ENCODE measurements around the gene DCAF15.

The DCAF15 gene

GRCh38 chr19:13930402-13930801 is 21.9 kb upstream of the DCAF15 start:
- DNase-seq (ENCODE audit: low read depth in 2 of 2) = no peak

- no peak for DNase-seq (ENCODE audit: low read depth in 2 of 2)
These were observed 20.7 kb upstream of the DCAF15 start for GRCh38 chr19:13931391-13932148.

DNA sequence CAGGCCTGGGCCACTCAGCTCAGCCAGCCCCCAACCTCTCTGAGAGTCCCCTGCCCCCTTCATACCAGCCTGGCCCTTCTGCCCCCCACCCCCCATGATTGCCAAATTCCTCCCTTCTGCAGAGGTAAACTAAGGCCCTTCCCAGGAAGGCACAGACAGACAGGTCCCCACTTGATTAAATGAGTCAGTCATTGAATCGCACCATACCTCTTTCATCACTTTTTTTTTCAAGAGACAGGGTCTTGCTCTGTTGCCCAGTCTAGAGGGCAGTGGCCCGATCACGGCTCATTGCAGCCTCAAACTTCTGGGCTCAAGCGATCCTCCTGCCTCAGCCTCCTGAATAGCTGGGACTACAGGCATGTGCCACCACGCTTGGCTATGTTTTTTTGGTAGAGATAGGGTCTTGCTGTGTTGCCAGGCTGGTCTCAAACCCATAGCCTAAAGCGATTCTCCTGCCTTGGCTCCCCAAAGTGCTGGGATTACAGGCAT is 20.1 kb upstream of the DCAF15 start:
- DNase-seq (ENCODE audit: low read depth in 2 of 2) = no peak

GRCh38 chr19:13932911-13933393 is 19.4 kb upstream of the DCAF15 start:
- DNase-seq (ENCODE audit: low read depth in 2 of 2) = no peak

GRCh38 chr19:13934785-13935109 is 17.6 kb upstream of the DCAF15 start:
- DNase-seq (ENCODE audit: low read depth in 2 of 2) = no peak

DNA sequence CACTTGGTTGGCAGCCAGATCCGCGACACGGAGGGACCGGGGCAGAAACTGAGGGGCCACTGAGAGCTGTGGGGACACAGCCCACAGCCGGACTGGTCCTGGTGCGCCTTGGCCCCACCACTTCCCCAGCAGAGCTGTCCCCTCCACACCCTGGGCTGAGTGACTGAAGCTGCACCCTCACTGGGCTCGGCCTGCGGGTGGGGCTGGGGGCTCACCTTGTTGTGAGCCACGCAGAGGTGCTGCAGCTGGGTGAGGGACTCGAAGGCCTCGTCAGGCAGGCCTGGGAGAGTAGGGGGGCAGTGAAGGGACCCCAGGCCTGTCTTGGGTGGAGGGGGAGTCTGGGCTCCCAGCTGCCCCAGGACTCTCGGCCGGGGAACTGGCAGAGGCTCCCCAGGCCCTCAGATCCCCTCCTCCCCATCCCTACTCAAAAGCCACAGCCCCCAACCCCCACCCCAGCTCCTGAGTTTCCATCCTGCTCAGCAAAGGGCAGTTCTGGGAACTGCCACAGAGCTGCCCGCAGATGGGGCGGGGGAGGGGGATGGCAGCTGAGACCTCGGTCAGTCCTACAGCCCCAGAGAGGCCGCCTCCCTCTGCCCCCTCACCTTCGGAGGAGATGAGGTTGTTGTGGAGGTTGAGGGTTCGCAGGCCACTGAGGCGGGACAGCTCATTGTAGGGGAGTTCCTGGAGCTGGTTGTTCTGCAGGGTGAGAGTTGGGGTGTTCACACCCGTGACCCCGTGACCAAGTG is 16.4 kb upstream of the DCAF15 start:
- no peak for DNase-seq (ENCODE audit: low read depth in 2 of 2)

GRCh38 chr19:13937479-13938300 is 14.6 kb upstream of the DCAF15 start:
- DNase-seq (ENCODE audit: low read depth in 2 of 2) = no peak

- no peak for DNase-seq (ENCODE audit: low read depth in 2 of 2)
These were observed 13.8 kb upstream of the DCAF15 start, which contains the start of gene PODNL1 for GRCh38 chr19:13938301-13939064. TSS of gene PODNL1 (minus strand) at chr19:13938417. CDS start at chr19:13938181, 236 bp downstream.

DNA sequence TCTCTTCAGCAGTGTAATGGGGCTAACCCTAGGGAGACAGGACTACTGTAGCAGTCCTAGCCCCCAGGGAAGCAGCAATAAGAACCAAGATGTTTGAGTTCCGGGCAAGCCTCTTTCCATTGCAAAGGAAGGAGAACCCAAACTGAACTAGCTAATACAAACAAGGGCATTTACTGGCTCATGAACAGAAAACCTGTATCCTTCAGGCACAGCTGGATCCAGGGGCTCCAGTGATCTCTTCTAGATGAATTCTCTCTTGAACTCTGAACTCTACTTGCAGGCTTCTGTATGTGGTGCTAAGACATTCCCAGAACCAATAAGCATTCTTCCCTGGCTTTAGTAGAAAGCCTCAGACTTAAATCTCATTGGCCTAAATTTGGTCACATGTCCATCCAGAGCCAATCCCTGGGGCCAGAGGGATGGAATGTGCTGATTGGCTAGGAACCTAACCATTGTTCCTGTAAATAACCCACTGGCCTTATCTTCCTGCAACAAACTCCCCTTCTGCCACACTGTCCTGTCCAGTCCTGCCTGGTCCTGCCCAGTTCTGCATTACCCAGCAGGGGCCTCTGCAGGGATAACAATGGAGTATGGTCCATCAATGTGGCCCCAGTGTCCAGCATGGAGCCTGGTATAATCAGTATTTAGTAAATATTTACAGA is 10.2 kb upstream of the DCAF15 start:
- DNase-seq (ENCODE audit: low read depth in 2 of 2) = no peak

DNA sequence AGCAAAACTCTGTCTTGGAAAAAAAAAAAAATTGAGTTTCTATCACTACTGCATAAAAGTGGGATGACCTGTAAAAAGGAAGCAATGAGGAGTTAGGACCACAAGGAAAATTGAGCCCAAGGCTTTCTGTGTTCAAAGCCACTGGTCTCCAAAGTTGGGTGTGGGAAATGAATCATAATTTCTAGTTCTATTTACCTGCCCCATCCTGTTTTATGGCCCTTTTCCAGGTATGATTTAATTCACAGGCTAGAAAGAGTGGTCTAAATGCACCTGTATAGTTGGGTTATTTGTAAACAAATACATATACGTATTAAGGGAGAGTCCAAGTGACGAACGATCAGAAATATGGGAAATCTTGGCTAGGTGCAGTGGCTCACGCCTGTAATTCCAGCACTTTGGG is 5.9 kb upstream of the DCAF15 start:
- DNase-seq (ENCODE audit: low read depth in 2 of 2) = no peak

GRCh38 chr19:13951043-13951442 is 1.3 kb upstream of the DCAF15 start:
- no peak for DNase-seq (ENCODE audit: low read depth in 2 of 2)

- no peak for DNase-seq (ENCODE audit: low read depth in 2 of 2)
These were observed 533 bp upstream of the DCAF15 start for GRCh38 chr19:13951799-13952153.

GRCh38 chr19:13952931-13953531 is 722 bp downstream of the DCAF15 start:
- DNase-seq (ENCODE audit: low read depth in 2 of 2) = no peak

DNA sequence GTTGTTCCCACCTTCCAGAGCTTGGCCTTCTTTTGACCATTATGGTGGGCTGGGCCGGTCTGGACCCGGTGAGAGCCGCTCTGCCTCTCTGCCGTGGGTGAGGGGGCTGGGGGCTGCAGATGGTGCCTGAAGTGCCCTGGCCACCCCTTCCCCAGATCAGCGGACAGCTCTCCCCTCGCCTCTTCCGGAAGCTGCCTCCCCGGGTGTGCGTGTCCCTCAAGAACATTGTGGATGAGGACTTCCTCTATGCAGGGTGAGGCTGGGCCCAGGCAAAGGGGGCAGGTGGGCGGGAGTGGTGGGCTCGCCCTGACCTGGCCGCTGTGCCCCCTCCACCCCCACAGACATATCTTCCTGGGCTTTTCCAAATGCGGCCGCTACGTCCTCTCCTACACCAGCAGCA is 1.9 kb downstream of the DCAF15 start:
- DNase-seq (ENCODE audit: low read depth in 2 of 2) = no peak

- no peak for DNase-seq (ENCODE audit: low read depth in 2 of 2)
These were observed 3.5 kb downstream of the DCAF15 start for GRCh38 chr19:13955662-13956364.

GRCh38 chr19:13956365-13956744 is 4.0 kb downstream of the DCAF15 start:
- no peak for DNase-seq (ENCODE audit: low read depth in 2 of 2)

DNA sequence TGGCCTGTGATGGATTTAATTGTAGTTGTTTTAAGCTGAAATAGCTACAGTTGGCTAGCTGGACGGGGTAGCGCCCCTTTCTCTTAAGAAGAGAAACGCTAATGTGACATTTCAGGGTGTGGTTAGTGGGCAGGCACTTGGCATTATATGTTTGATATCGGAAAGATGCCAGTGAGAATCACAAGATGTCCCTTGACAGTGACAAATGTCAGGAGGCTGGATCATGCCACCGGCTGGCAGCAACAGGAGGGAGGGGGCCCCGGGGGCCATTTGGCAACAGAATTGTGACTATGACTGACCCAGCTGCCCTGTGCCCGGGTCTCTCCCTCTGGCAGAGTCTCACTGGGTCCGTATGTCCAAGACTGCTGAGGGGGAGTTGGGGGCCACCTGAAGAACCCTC is 4.7 kb downstream of the DCAF15 start:
- no peak for DNase-seq (ENCODE audit: low read depth in 2 of 2)

DNA sequence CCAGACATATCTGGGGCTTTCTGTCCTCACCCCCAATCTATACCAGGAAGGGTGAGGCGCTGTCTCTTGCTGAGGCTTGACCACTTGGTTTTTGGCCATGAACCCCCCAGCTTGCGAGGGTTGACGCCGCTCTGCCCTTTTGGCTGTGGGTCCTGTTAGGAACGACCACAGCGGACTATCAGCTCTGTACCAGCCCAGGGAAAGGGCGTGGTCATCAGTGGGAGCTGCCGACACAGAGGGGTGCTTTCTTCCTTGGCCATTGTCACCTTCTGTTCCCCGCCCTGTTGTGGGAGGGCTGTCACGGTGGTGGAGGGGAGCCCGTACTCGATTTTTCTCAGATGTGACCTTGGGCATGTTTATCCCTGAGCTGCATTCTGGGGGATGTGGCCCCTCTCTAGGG is 5.7 kb downstream of the DCAF15 start:
- DNase-seq (ENCODE audit: low read depth in 2 of 2) = no peak

- no peak for DNase-seq (ENCODE audit: low read depth in 2 of 2)
These were observed 7.0 kb downstream of the DCAF15 start for GRCh38 chr19:13959141-13959961.

All from stimulated activated CD4-positive, alpha-beta T cell treated with anti-CD3 and anti-CD28 coated beads, Interleukin-12 subunit alpha, Interleukin-12 subunit beta, amount 100 ng/mL, for 24 hours (primary cell).